Astrocyte of the hippocampus (primary cell): ENCODE data around the gene KLHL5.

ENCODE experiments used
- DNase-seq: peaks from one replicate; pipeline ENCODE4 v3.0.0; 2011; ENCODE audit warnings: low read depth, low spot score

KLHL5 gene

GRCh38 chr4:39043861-39044363, 18.1 kb upstream of the KLHL5 start:
- DNase-seq: peak; percentile 57

GRCh38 chr4:39044364-39044955, 17.6 kb upstream of the KLHL5 start:
- DNase-seq: peak; percentile 94

DNA sequence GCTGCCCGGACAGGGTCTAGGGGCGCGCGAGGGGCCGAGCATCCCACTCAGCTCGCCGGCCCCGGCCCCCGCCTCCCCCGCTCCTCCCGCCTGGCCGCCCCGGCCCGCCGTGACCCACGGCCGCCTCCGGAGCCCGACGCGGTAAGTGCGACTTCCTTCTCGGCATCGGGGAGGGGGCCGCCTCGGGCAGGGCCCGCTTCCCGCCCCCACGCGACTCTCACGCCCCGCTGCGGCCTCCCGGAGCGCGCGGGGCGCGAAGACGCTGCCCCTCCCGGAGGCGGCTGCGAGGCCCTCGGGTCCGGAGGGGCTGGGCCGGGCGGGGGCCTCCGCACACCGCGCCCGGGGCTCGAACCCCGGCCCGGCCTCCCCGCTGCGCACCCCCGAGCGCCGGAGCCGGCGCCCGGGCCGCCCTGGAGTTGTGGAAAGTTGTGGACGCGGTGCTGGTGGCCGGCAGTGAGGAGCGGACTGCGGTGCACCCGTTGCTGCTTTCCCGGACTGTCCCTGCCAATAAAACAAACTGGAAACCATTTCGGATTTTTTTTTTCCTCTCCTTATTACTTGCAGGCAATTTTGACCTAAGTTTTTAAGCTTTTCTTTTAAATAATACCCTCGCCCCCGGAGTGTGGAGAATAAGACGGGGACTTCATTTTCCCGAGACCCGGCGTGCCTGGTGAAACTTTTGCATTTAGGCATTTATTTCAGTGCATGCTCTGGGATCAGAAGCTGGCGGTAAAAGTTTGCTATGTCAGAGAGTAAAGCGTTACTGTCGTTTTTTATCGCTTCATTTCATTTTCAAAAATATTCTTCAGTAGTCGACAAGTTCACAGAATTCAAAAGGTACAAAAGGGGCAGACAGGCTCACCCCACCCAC, 16.8 kb upstream of the KLHL5 start:
- peak; percentile 70 for DNase-seq

- peak; percentile 39 for DNase-seq
Observed at GRCh38 chr4:39045827-39046221, 16.2 kb upstream of the KLHL5 start.

- DNase-seq: peak; percentile 52
Observed at GRCh38 chr4:39046249-39046648, 15.8 kb upstream of the KLHL5 start.

- no peak for DNase-seq
Observed at GRCh38 chr4:39047681-39048080, 14.4 kb upstream of the KLHL5 start.

- no peak for DNase-seq
Observed at GRCh38 chr4:39048311-39048710, 13.7 kb upstream of the KLHL5 start.

- no peak for DNase-seq
Observed at GRCh38 chr4:39050590-39050989, 11.4 kb upstream of the KLHL5 start.

- no peak for DNase-seq
Observed at GRCh38 chr4:39051492-39051891, 10.5 kb upstream of the KLHL5 start.

DNA sequence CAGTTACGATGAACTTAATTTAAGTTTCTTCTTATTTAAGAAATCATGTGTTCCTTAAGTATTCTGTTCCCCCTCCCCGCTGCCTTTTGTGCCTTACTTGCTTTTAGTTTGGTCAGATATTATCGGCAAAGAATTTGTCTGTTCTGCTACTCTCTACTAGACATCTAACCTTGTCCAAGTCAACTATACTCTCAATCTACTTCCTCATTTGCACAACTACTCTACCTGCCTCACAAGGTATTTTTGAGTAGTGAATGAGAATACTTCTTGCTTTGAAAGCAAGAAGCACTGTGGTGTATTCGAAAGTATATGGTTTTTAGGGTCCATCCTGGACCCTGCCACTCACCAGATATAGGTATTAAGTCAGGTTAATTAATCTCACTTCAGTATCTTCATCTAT, 8.0 kb upstream of the KLHL5 start:
- DNase-seq: no peak

GRCh38 chr4:39054497-39054896, 7.5 kb upstream of the KLHL5 start:
- DNase-seq: no peak

DNA sequence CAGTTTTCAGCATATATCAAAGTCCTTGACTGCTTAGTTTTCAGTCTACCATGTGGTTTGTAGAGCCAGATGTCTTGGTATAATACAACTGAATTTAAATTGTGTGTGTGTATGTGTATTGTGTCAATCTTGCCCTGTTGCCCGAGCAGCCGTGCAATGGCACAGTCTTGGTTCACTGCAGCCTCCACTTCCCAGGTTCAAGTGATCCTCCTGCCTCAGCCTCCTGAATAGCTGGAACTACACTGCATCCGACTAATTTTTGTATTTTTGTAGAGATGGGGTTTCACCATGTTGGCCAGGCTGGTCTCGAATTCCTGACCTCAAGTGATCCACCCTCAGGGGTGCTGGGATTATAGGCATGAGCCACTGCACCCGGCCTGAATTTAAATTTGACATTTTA, 6.0 kb upstream of the KLHL5 start:
- no peak for DNase-seq

DNA sequence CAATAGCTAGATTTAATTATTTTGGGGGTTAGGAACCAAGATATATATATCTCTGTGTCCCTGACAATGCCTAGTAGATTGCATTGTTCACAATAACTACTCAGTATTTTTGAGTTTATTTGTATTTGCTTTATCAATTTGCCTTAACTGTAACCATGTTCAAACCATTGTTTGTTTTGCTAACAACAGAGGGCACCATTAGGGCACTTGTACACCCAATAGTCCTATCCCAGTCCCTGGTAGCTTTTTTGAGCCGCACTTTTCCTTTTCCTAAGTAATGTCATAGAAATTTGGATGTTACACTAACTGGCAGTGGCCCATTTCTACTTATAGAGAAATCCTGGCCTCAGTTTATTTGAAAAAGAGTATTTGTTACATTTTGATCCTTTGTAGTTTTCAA, 575 bp upstream of the KLHL5 start:
- no peak for DNase-seq

- no peak for DNase-seq
Observed at GRCh38 chr4:39062770-39063097, 702 bp downstream of the KLHL5 start.

DNA sequence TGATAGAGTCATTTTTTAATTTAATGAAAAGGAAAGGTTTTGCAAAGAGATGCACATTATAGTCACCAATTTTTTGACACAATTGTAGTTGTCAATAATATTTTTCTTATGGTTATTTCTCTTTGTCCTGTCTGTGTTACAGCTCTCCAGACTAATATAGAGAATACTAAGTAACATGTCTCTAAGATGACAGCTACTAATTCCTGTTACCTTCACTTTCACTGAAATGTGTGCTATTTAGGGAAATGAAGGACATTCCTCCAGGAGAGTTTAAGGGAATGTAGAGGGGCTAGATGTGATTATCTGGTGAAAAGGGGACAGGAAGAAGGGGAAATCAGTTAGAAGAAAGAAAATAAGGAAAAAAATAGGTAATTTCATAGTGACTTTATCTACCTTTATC, 1.4 kb downstream of the KLHL5 start:
- no peak for DNase-seq

- no peak for DNase-seq
Observed at GRCh38 chr4:39066371-39066770, 4.3 kb downstream of the KLHL5 start.

DNA sequence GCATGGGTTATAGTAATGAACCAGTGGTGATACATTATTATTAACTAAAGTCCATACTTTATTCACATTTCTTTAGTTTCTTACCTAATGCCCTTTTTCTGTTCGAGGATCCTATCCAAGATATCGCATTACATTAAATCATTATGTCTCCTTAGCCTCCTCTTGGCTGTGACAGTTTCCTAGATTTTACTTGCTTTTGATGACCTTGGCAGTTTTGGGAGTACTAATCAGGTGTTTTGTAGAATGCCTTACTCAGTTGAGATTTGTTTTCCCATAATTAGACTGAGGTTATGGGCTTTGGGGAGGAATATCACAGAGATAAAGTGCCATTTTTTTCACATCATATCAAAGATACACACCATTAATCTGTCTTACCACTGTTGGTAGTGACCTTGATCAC, 5.0 kb downstream of the KLHL5 start:
- DNase-seq: no peak

DNA sequence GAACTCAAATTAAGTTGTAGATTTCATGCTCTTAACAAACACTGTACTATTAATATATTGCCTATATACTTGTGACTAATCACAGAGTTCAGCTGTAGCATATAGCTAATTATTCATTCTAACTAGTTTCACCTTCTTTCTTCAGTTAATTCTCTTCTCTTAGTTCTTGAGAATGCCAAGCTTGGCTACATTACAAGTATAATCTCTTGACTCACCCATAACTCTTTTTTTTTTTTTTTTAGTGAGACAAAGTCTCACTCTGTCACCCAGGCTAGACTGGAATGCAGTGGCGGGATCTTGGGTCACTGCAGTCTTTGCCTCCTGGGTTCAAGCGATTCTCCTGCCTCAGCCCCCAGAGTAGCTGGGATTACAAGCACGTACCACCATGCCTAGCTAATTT, 5.4 kb downstream of the KLHL5 start:
- DNase-seq: peak; percentile 64

- no peak for DNase-seq
Observed at GRCh38 chr4:39068907-39069306, 6.9 kb downstream of the KLHL5 start.

DNA sequence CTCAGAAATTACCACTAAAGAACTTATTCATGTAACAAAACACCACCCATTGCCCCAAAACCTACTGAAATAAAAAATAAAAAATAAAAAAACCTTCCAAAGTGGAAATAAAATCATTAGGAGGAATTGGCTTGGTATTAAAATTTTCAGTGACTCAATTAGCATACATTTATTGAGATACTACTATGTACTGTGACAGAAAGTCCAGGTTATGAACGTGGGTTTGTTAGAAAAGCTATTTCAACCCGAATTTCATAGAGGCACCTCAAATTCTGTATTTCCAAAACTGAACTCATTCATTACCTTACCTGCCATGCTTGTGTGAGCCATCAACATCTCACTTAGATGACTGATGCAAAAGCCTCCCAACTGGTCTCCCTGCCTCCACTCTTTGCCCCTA, 16.8 kb downstream of the KLHL5 start:
- no peak for DNase-seq

GRCh38 chr4:39083164-39083563, 21.1 kb downstream of the KLHL5 start:
- no peak for DNase-seq

- peak; percentile 66 for DNase-seq
Observed at GRCh38 chr4:39085891-39086290, 23.9 kb downstream of the KLHL5 start.

- no peak for DNase-seq
Observed at GRCh38 chr4:39096847-39097246, 34.8 kb downstream of the KLHL5 start.
